ENCODE data around the gene SPOCD1. TPM values are rescaled to one million over a fixed set of nuclear protein-coding genes. Genes with fewer than 3 reads are reported as not detected.

SPOCD1 gene
- total and polyA plus RNA-seq, 2 experiments from 2014 or later: 0.73 to 1.3 TPM

DNA sequence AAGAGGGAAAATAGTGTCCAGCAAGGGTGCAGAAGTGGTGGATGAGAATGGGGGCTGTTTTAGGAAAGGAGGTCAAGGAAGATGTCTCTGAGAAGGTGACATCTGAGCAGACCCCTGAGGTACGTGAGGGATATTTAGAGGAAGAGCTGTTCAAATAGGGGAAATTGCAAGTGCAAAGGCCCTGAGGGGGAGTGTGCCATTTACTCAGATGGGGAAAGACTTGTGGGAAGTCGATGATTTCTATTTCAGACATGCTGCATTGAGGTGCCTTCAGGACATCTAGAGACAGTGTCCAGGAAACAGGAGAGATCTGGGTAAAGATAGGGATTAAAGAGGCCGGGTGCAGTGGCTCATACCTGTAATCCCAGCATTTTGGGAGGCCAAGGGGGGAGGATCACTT is 41.3 kb downstream of the SPOCD1 start (continued):
- TF ChIP-seq, protein P1, sequence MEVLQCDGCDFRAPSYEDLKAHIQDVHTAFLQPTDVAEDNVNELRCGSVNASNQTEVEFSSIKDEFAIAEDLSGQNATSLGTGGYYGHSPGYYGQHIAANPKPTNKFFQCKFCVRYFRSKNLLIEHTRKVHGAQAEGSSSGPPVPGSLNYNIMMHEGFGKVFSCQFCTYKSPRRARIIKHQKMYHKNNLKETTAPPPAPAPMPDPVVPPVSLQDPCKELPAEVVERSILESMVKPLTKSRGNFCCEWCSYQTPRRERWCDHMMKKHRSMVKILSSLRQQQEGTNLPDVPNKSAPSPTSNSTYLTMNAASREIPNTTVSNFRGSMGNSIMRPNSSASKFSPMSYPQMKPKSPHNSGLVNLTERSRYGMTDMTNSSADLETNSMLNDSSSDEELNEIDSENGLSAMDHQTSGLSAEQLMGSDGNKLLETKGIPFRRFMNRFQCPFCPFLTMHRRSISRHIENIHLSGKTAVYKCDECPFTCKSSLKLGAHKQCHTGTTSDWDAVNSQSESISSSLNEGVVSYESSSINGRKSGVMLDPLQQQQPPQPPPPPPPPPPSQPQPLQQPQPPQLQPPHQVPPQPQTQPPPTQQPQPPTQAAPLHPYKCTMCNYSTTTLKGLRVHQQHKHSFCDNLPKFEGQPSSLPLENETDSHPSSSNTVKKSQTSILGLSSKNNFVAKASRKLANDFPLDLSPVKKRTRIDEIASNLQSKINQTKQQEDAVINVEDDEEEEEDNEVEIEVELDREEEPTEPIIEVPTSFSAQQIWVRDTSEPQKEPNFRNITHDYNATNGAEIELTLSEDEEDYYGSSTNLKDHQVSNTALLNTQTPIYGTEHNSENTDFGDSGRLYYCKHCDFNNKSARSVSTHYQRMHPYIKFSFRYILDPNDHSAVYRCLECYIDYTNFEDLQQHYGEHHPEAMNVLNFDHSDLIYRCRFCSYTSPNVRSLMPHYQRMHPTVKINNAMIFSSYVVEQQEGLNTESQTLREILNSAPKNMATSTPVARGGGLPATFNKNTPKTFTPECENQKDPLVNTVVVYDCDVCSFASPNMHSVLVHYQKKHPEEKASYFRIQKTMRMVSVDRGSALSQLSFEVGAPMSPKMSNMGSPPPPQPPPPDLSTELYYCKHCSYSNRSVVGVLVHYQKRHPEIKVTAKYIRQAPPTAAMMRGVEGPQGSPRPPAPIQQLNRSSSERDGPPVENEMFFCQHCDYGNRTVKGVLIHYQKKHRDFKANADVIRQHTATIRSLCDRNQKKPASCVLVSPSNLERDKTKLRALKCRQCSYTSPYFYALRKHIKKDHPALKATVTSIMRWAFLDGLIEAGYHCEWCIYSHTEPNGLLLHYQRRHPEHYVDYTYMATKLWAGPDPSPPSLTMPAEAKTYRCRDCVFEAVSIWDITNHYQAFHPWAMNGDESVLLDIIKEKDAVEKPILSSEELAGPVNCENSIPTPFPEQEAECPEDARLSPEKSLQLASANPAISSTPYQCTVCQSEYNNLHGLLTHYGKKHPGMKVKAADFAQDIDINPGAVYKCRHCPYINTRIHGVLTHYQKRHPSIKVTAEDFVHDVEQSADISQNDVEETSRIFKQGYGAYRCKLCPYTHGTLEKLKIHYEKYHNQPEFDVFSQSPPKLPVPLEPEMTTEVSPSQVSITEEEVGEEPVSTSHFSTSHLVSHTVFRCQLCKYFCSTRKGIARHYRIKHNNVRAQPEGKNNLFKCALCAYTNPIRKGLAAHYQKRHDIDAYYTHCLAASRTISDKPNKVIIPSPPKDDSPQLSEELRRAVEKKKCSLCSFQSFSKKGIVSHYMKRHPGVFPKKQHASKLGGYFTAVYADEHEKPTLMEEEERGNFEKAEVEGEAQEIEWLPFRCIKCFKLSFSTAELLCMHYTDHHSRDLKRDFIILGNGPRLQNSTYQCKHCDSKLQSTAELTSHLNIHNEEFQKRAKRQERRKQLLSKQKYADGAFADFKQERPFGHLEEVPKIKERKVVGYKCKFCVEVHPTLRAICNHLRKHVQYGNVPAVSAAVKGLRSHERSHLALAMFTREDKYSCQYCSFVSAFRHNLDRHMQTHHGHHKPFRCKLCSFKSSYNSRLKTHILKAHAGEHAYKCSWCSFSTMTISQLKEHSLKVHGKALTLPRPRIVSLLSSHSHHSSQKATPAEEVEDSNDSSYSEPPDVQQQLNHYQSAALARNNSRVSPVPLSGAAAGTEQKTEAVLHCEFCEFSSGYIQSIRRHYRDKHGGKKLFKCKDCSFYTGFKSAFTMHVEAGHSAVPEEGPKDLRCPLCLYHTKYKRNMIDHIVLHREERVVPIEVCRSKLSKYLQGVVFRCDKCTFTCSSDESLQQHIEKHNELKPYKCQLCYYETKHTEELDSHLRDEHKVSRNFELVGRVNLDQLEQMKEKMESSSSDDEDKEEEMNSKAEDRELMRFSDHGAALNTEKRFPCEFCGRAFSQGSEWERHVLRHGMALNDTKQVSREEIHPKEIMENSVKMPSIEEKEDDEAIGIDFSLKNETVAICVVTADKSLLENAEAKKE (CRISPR knock-in tag; IDR thresholded peaks at IDR 0.05): no peak
- no peak for TF ChIP-seq ZNF114 (CRISPR knock-in tag; IDR thresholded peaks at IDR 0.05)
- TF ChIP-seq, protein P2, sequence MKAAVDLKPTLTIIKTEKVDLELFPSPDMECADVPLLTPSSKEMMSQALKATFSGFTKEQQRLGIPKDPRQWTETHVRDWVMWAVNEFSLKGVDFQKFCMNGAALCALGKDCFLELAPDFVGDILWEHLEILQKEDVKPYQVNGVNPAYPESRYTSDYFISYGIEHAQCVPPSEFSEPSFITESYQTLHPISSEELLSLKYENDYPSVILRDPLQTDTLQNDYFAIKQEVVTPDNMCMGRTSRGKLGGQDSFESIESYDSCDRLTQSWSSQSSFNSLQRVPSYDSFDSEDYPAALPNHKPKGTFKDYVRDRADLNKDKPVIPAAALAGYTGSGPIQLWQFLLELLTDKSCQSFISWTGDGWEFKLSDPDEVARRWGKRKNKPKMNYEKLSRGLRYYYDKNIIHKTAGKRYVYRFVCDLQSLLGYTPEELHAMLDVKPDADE (IDR thresholded peaks at IDR 0.05): no peak
- TF ChIP-seq REST (IDR thresholded peaks at IDR 0.05; ENCODE audit: unreplicated experiment): no peak
- no peak for TF ChIP-seq ZNF331 (CRISPR knock-in tag; IDR thresholded peaks at IDR 0.05; ENCODE audit: low read depth)
- no peak for TF ChIP-seq EZH2 (IDR thresholded peaks at IDR 0.05; ENCODE audit: low read depth, unreplicated experiment)

Data from GM23338 (cell line).